Immature natural killer cell (primary cell): ENCODE results near the gene LNP1. TPM values are rescaled to one million over a fixed set of nuclear protein-coding genes. Genes with fewer than 3 reads are reported as not detected.
"Not testable (repeated sequence)": the region's sequence is repeated elsewhere in the genome, so short reads cannot be mapped to it uniquely, and the experiment has no call there.

Source experiments
- DNase-seq, 3 donors: peaks; one replicate each; pipeline ENCODE4 v3.0.0; 2022; ENCODE audit warnings: mixed read lengths in 1 of 3
- H3K27ac Mint-ChIP-seq, 6 donors: one replicate each; pipeline ENCODE4 v1.8.0; 2020; ENCODE audit warnings: mixed read lengths in 6 of 6, mild to moderate bottlenecking in 5 of 6, inconsistent platforms in 4 of 6, moderate library complexity in 3 of 6
- H3K27me3 Mint-ChIP-seq, 3 donors: one replicate each; pipeline ENCODE4 v1.8.0; 2020 to 2021; ENCODE audit warnings: low read depth in 3 of 3, mild to moderate bottlenecking in 3 of 3, mixed read lengths in 3 of 3, moderate library complexity in 3 of 3, inconsistent platforms in 1 of 3
- H3K36me3 Mint-ChIP-seq, 3 donors: one replicate each; pipeline ENCODE4 v1.8.0; 2020; ENCODE audit warnings: mixed read lengths in 3 of 3, inconsistent platforms in 2 of 3, mild to moderate bottlenecking in 2 of 3
- H3K4me1 Mint-ChIP-seq, 2 donors: one replicate each; pipeline ENCODE4 v1.8.0; 2020; ENCODE audit warnings: inconsistent platforms in 2 of 2, mild to moderate bottlenecking in 2 of 2, mixed read lengths in 2 of 2, moderate library complexity in 1 of 2
- H3K4me3 Mint-ChIP-seq, 5 donors: one replicate each; pipeline ENCODE4 v1.8.0; 2020; ENCODE audit warnings: mild to moderate bottlenecking in 5 of 5, mixed read lengths in 5 of 5, inconsistent platforms in 3 of 5, moderate library complexity in 3 of 5
- H3K9me3 Mint-ChIP-seq, 6 donors: one replicate each; pipeline ENCODE4 v1.8.0; 2020; ENCODE audit warnings: mild to moderate bottlenecking in 6 of 6, mixed read lengths in 6 of 6, inconsistent platforms in 4 of 6, moderate library complexity in 3 of 6
- polyA plus RNA-seq, 3 donors: library from polyadenylated mRNA; unstranded; fragments of 300-500 nt; fragmentation: Illumina TruSeq; gene quantifications; one replicate each; pipeline ENCODE4 v1.2.3, GENCODE V29; 2021

The LNP1 gene
- 1 to 10 TPM in 1 of 3 donors, under 1 TPM in 2; 0.47 to 1.7 (median 0.93) TPM for polyA plus RNA-seq

- Mint-ChIP-seq H3K36me3 (no peaks in the 10 kb centered on the region), H3K4me3 (peak within 1 kb of the TSS; percentile 94 to 98 (median 96)), H3K27ac (peak within 1 kb of the TSS; percentile 81 to 95 (median 92)), H3K4me1 (peaks cover 36 to 70% of the 10 kb centered on the region in 2 donors), H3K9me3 (no peaks in the 10 kb centered on the region), H3K27me3 (peaks cover 0 to 7% (median 6%) of the 10 kb centered on the region in 3 donors)
- peak; percentile 92 to 95 (median 95) for DNase-seq
Observed at GRCh38 chr3:100400780-100401673, at the start of gene LNP1, which contains the start of gene TOMM70. Gene LNP1, plus strand, starts transcription at chr3:100401539. Its CDS starts 28,191 bp downstream, at chr3:100429730. Gene TOMM70, minus strand, starts transcription at chr3:100401089. Its CDS starts 140 bp downstream, at chr3:100400949.

- H3K9me3 Mint-ChIP-seq, H3K4me1 Mint-ChIP-seq, H3K27ac Mint-ChIP-seq, H3K4me3 Mint-ChIP-seq, H3K27me3 Mint-ChIP-seq, DNase-seq: not testable (repeated sequence)
- peaks cover 37 to 46% (median 42%) of the 10 kb centered on the region in 3 donors for H3K36me3 Mint-ChIP-seq
Observed at GRCh38 chr3:100351770-100352169, 49.6 kb upstream of the LNP1 start.

- H3K36me3 Mint-ChIP-seq: peaks cover 37 to 46% (median 40%) of the 10 kb centered on the region in 3 donors
- no peaks in the 10 kb centered on the region for H3K4me1 Mint-ChIP-seq
- H3K4me3 Mint-ChIP-seq: no peak overlapping the region
- no peaks in the 10 kb centered on the region for H3K27me3 Mint-ChIP-seq
- no peak overlapping the region for H3K27ac Mint-ChIP-seq
- no peak for DNase-seq
- H3K9me3 Mint-ChIP-seq: no peaks in the 10 kb centered on the region
Observed at GRCh38 chr3:100352296-100353231, 48.8 kb upstream of the LNP1 start.

- Mint-ChIP-seq H3K27me3 (no peaks in the 10 kb centered on the region), H3K4me3 (no peak overlapping the region), H3K4me1 (no peaks in the 10 kb centered on the region), H3K9me3 (no peaks in the 10 kb centered on the region), H3K27ac (peak overlapping the region in 2 of 6 donors; percentile 30 to 69), H3K36me3 (peaks cover 23 to 38% (median 32%) of the 10 kb centered on the region in 3 donors)
- DNase-seq: no peak
Observed at GRCh38 chr3:100354850-100355249, 46.5 kb upstream of the LNP1 start.

- Mint-ChIP-seq H3K27ac (peak overlapping the region in 1 of 6 donors; percentile 11), H3K4me3 (no peak overlapping the region), H3K4me1 (no peaks in the 10 kb centered on the region), H3K27me3 (peaks cover 0 to 2% (median 0%) of the 10 kb centered on the region in 3 donors), H3K9me3 (no peaks in the 10 kb centered on the region), H3K36me3 (peaks cover 15 to 32% (median 26%) of the 10 kb centered on the region in 3 donors)
- no peak for DNase-seq
Observed at GRCh38 chr3:100358413-100358812, 42.9 kb upstream of the LNP1 start.

- Mint-ChIP-seq H3K4me1 (no peaks in the 10 kb centered on the region), H3K27me3 (peaks cover 0 to 2% (median 0%) of the 10 kb centered on the region in 3 donors), H3K27ac (no peak overlapping the region), H3K9me3 (no peaks in the 10 kb centered on the region), H3K4me3 (no peak overlapping the region), H3K36me3 (peaks cover 15 to 33% (median 27%) of the 10 kb centered on the region in 3 donors)
- no peak for DNase-seq
Observed at GRCh38 chr3:100359035-100359434, 42.3 kb upstream of the LNP1 start.

GRCh38 chr3:100360757-100361496 lies 40.4 kb upstream of the LNP1 start:
- DNase-seq: no peak
- peak overlapping the region in 1 of 6 donors; percentile 29 for H3K27ac Mint-ChIP-seq
- H3K4me3 Mint-ChIP-seq: no peak overlapping the region
- H3K4me1 Mint-ChIP-seq: no peaks in the 10 kb centered on the region
- H3K36me3 Mint-ChIP-seq: peaks cover 13 to 41% (median 21%) of the 10 kb centered on the region in 3 donors
- H3K27me3 Mint-ChIP-seq: peaks cover 0 to 2% (median 0%) of the 10 kb centered on the region in 3 donors
- no peaks in the 10 kb centered on the region for H3K9me3 Mint-ChIP-seq

- Mint-ChIP-seq H3K4me3 (no peak overlapping the region), H3K36me3 (peaks cover 13 to 44% (median 21%) of the 10 kb centered on the region in 3 donors), H3K9me3 (no peaks in the 10 kb centered on the region), H3K4me1 (no peaks in the 10 kb centered on the region), H3K27me3 (peaks cover 0 to 2% (median 0%) of the 10 kb centered on the region in 3 donors), H3K27ac (peak overlapping the region in 1 of 6 donors; percentile 16)
- DNase-seq: no peak
Observed at GRCh38 chr3:100361897-100362296, 39.4 kb upstream of the LNP1 start.

- Mint-ChIP-seq H3K27ac (peak overlapping the region in 1 of 6 donors; percentile 62), H3K4me3 (no peak overlapping the region), H3K36me3 (peaks cover 16 to 45% (median 24%) of the 10 kb centered on the region in 3 donors)
Observed at GRCh38 chr3:100364421-100364820, 36.9 kb upstream of the LNP1 start.

GRCh38 chr3:100366424-100366823 lies 34.9 kb upstream of the LNP1 start:
- no peak for DNase-seq
- no peaks in the 10 kb centered on the region for H3K9me3 Mint-ChIP-seq
- H3K27me3 Mint-ChIP-seq: peaks cover 0 to 2% (median 0%) of the 10 kb centered on the region in 3 donors
- no peak overlapping the region for H3K4me3 Mint-ChIP-seq
- no peaks in the 10 kb centered on the region for H3K4me1 Mint-ChIP-seq
- peaks cover 15 to 35% (median 16%) of the 10 kb centered on the region in 3 donors for H3K36me3 Mint-ChIP-seq
- no peak overlapping the region for H3K27ac Mint-ChIP-seq

More at GRCh38 chr3:100364421-100364820, 36.9 kb upstream of the LNP1 start:
- Mint-ChIP-seq H3K4me1 (no peaks in the 10 kb centered on the region), H3K27me3 (peaks cover 0 to 4% (median 0%) of the 10 kb centered on the region in 3 donors), H3K9me3 (no peaks in the 10 kb centered on the region)
- DNase-seq: no peak

GRCh38 chr3:100368441-100368840 lies 32.9 kb upstream of the LNP1 start:
- peaks cover 0 to 2% (median 0%) of the 10 kb centered on the region in 3 donors for H3K27me3 Mint-ChIP-seq
- DNase-seq: no peak
- no peak overlapping the region for H3K4me3 Mint-ChIP-seq
- H3K9me3 Mint-ChIP-seq: no peaks in the 10 kb centered on the region
- H3K4me1 Mint-ChIP-seq: no peaks in the 10 kb centered on the region
- H3K27ac Mint-ChIP-seq: no peak overlapping the region
- peaks cover 8 to 36% (median 11%) of the 10 kb centered on the region in 3 donors for H3K36me3 Mint-ChIP-seq

- Mint-ChIP-seq H3K27me3 (peaks cover 0 to 2% (median 0%) of the 10 kb centered on the region in 3 donors), H3K36me3 (peaks cover 3 to 30% (median 4%) of the 10 kb centered on the region in 3 donors), H3K9me3 (no peaks in the 10 kb centered on the region), H3K4me1 (no peaks in the 10 kb centered on the region), H3K4me3 (no peak overlapping the region), H3K27ac (peak overlapping the region in 1 of 6 donors; percentile 22)
- DNase-seq: no peak
Observed at GRCh38 chr3:100370756-100371155, 30.6 kb upstream of the LNP1 start.

GRCh38 chr3:100374521-100374920 lies 26.8 kb upstream of the LNP1 start:
- Mint-ChIP-seq H3K27me3 (no peaks in the 10 kb centered on the region), H3K27ac (no peak overlapping the region), H3K9me3 (no peaks in the 10 kb centered on the region), H3K4me3 (no peak overlapping the region), H3K36me3 (peaks cover 0 to 38% (median 4%) of the 10 kb centered on the region in 3 donors), H3K4me1 (no peaks in the 10 kb centered on the region)
- DNase-seq: no peak
